HG03558 (cell line): ENCODE measurements around the gene RAI14.

Source experiments
- ATAC-seq: cut with Tn5 transposase; IDR thresholded peaks from one replicate; pipeline ENCODE4 v1.9.1; 2021; ENCODE audit warnings: moderate number of reproducible peaks; ENCODE audit not compliant: unreplicated experiment; ENCODE audit errors: extremely low read depth

Gene RAI14

DNA sequence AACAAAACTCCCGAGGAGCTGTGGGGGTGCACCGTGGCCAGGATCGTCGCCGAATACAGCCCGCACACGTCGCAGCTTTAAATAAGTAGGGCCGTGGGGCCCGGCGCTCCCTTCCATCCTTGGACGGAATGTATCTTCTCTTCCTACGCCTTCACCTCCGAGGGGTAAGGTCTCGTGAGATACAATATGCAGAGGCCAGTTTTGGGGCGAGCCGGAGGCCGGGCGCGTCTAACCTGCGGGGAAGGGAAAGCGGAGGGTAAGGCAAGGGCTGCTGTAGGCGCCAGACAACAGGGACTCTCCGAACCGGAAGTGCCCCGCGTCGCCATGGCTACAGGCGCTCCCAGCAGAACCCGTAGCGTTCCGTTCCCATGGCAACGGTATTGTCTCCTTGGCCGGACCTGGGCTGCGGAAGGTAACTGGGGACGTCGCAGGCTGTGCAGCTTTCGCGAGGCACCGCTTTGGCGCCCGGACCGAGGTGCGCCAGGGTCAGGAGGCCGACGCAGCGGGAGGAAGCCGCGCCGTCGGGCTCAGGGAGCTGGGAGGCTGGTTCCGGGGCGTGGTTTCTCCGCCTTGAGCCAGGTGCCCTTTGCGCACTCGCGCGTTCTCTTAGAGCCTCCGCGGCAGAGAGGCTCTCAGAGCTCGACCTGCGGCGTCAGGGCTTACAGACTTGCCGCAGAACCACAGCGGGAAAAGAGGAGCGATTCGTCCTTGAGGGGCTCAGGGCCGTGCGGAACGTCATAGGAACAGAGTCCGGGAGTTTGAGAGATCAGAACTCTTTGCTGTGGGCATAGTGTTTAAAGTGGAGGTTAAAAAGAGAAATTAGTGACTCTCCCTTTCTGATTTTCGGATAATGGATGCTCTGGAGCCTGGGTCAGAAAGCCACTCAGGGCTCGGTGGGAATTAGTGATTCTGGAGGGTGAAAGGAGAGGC is 182.9 kb downstream of the RAI14 start, which contains the start of gene TTC23L:
TTC23L (plus strand) TSS at position 380 of the 930 bp plus-strand sequence. CDS start 1,508 bp downstream, outside the sequence.
- peak; percentile 94 for ATAC-seq

DNA sequence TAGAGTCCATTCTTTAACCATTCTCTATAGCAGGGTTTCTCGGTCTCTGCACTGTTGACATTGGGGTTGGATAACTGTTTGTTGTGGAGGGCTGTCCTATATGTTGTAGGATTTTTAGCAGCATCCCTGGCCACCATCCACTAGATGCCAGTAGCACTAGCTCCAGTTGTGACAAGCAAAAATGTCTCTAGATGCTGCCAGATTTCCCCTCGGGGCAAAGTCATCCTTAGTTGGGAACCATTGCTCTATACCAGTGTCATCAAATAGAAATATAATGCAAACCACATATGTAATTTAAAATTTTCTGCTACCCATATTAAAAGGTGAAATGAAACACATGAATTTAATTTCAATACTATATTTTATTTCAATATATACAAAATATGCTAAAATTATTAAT is 185.7 kb downstream of the RAI14 start:
- ATAC-seq: no peak

DNA sequence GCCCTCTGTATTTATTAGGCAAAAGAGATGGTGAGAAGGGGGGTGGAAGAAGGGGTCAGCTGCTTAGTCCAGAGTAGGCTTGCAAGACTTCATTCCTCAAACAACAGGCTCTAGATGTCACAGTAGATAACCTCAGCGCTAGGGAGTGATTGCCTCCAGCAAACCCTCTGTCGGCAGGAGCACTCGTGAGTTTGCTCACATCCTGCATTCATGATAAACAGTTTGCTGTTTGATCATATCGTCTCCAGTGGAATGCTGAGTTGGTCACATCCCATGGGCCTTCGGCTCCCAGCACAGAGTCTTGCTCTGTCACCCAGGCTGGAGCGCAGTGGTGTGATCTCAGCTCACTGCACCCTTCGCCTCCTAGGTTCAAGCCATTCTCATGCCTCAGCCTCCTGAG is 186.4 kb downstream of the RAI14 start:
- no peak for ATAC-seq

DNA sequence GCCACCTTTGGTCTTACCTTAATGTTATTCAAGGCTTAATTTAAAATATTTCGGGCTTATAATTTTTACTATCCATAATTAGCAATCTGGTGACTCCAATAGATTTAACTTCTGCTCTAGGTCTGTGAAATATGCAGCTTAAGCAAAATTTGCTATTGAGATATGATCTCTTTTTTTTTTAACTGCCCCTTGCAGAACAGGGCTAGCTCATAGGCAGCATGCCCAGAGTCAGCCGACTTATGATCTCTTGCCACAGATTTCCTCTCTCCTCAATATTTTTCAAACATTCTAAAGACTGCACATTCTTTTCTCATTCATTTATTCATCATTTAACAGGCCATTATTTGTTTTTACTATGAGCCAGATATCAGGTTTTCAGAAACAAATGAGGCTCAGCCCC is 187.4 kb downstream of the RAI14 start:
- no peak for ATAC-seq

DNA sequence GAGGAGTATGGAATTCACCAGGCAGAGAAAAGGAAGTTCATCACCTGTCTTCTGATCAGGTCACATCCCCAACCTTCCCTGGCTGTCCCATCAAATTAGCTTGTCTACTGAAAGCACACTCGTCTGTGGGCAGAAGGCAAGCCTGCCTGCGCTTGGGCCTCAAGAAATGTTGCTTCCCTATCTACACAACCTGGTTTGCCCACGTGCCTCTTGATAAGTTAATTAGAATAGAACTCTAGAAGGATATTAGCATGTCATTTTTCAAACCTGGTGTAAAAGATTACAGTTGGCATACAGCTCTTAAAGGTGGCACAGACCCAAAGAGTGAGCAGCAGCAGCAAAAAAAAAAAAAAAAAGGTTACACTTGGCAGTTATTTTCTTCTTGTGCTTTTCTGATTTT is 188.0 kb downstream of the RAI14 start:
- ATAC-seq: no peak

DNA sequence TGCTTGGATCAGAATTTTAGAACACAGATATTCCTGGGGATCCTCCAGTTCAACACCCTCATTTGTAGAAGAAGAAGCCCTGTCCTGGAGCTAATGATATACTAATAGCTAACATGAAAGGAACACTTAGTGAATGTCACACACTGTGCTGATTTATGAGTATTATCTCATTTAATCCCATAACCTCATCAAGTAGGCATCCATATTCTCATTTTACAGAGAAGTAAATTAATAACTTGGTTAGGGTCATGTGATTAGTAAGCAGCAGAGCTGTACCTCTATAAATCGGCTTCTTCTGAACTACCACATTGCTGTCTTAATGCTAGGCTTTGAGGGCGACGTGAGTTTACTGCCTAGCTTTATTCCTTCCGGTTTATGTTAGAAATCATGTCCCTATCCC is 188.9 kb downstream of the RAI14 start:
- ATAC-seq: no peak

DNA sequence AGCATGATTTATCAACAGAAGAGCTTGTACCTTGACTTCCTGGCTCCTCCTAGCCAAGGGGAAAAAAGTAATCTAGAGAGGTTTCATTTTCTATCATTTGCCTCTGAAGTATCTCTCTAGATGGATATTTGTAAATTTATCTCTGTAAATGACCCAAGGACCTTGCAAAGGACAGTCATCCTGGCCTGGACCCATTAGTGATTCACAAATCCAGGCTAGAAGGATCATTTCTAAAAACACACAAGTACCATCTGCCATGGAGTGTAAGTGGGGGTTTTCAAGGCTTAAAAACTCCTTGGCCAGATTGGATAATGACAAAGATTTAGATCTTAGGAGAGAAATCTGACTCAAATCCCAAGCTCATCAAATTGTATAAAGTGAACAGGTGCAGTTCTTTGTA is 190.9 kb downstream of the RAI14 start:
- ATAC-seq: no peak

DNA sequence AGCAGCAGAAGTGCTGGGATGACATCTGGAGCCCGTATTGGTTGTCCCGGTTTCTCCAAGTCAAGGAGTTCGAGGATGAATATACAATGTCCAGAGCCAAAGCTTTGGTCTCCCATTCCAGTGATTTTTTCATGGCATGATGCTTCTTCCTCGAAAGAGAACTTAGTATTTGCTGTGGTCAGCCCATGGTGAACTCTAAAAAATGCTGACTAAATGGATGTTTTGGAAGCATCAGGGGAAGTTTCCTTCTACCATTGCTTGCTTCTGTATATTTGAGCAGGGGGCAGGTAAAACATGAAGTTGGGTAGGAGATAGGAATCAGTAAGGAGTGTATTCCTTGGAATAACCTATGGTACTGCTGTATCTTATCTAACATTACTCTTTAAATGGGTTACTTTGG is 191.4 kb downstream of the RAI14 start:
- ATAC-seq: no peak

DNA sequence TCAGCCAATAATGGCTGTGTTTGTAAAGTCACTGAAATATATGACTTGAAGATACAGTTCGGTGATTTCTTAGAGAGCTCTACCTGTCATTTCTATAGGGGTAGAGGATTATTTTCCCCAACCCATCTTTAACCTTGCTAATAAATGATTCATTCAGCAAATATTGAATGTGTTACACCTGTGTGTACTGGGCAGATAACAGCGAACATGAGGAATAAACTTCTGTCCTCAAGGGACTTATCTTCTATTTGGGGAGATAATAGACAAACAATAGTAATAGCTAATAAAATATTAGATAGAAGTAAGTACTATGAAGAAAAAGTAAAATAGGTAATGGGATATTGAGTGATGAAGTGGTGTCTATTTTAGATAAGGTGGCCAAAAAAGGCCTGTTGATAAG is 192.1 kb downstream of the RAI14 start:
- no peak for ATAC-seq

DNA sequence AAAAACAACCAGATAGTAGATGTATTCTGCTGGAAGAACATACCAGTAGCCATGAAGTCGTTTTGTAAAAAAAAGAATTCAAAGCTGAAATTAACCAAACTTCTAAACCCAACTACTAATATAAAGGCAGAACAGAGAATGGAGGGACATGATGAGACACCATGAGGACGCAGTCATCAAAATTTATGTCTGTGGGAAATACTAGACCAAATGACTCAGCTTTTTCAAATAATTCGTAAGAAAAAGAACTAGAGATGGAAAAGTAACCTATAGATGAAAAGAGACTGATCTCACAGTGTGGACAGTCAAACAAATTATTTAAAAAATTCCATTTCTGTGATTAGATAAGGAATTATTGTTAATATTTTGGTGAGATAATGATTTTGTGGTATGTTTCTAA is 193.1 kb downstream of the RAI14 start:
- no peak for ATAC-seq

DNA sequence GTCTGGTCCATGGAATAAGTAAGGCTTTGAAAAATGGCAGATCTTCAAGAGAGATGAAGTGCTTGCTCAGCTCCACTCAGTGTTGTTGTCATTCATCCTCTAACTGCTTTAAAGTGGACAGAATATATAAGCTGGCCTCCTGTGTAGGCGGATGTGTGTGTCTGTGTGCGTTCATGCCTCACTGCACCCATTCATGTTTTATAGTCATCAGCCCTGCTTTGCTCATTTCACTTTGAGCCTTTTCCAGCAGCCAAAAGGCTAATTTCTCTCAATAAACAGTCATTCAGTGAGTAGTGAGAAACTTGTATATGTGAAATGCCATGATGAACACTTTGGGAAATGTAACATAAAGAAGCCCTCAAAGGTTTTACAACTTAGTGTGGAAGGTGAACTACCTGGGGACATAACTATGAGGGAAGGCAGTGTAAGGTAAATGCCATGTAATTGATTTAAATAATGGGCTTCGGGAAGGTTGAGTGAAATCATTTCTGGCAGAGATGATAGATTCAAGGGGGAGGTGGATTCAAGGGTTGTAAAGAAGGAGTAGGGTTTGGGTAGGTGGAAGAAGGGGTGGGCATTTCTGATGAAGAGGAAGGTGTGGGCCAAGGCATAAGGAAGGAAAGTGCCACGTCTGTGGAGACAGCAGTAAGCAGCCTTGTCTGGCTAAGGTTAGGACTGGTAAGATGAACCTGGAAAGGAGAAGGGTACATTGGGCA is 198.5 kb downstream of the RAI14 start:
- ATAC-seq: peak; percentile 90

DNA sequence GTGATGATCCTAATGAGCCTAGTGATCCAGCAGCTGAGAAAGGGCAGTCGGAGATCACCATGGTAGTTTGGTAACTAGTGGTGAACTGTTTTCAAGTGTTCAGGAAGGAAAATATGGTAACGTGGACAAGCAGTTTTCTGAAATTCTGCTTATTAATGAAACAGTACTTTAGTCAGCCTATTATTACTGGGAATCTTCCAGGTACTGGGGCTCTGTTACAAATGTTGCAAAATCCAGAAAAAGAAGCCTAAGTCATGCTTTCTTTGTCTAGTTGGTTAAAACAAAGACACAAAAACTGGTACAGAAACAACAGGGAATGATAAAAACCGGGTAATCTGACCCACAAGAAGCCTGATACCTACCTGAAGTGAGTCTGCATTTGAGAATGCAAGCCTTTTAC is 201.0 kb downstream of the RAI14 start:
- no peak for ATAC-seq

DNA sequence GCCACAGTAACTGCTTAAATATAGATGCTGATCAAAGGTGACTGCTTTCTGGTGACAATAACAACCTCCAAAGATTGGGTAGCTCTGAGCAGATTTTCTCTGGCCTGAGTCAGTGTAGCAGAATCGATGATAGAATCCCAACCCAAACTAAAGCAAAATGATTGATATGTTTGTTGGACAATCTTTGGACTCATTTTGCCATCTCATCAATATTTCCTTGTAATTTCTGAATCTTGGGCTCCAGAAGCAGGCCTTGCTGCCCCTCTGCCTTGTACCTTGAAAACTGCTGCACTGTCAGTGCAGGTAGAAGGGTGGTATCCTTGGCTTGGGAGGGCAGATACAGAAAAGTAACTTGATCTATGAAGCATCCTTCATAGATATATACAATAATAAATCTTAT is 201.8 kb downstream of the RAI14 start:
- no peak for ATAC-seq

DNA sequence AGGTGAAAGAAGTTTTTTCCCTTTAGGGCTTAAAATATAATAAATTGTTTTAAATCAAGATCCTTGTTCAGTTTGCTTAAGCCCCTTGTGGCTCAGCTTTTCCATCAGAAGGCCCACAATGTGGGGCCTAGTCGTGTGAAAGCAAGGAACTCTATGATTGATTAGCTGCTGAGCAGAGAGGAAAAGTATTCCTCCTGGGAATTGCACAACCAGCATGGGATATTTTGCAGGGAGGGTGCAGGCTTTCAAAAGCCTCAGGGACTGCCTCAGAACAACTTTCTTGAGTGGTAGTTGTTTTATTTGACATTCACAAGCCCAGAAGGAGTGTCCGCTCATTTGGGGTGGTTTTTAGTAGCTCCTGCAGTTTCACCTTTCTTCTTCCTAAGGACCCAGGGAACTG is 202.7 kb downstream of the RAI14 start:
- ATAC-seq: no peak

DNA sequence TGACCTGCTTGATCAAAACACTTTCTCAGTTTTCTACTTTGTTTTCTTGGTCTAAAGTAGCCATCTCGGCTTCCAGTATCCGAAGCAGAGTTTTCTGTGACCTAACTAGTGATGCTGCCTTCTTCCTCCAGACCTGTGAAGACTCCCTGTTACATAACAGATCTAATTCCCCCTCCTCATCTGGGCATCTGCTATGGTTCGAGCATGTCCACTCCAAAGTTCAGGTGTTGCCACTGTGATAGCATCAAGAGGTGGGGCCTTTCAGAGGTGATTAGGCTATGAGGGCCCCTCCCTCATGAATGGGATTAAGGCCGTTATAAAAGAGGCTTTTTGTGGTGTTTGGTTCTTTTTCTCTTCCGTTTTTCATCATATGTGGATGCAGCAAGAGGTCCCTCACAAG is 203.1 kb downstream of the RAI14 start:
- no peak for ATAC-seq

DNA sequence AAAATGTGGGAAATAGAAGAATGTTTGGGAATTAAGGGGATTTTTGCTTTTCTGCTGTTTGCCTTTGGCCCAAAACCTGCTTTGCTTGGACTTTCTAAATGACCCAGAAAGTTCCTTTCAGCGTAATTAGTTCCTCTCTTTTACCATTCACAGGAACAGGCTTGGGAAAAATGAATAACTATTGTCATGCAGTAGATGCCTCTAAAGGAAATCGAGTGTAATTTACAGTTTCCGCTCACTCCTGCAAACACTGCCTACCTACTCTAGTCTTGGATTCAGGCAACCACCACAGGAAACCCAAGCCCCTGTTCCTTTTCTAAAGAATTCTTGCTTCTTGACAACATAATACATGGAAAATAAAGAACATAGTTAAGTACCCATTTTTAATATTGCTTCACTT is 207.8 kb downstream of the RAI14 start:
- no peak for ATAC-seq

DNA sequence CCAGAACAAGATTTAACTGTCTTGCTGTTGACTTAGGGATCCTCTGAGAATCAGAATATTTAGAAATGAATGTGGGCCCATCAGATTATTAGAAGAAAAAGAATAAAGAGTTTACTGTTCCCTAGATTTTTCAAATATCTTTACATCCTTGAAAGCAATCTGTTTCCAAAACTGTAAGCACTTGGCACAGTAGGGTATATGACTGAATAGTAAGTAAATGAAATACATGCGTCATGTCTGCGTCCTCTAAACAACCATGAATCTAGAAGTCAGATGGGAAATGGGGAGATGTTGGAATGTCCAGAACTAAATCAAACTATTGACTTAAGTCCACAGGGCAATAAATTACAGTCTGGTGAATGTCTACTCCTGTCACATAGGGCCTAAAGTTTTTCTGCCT is 209.0 kb downstream of the RAI14 start:
- no peak for ATAC-seq

DNA sequence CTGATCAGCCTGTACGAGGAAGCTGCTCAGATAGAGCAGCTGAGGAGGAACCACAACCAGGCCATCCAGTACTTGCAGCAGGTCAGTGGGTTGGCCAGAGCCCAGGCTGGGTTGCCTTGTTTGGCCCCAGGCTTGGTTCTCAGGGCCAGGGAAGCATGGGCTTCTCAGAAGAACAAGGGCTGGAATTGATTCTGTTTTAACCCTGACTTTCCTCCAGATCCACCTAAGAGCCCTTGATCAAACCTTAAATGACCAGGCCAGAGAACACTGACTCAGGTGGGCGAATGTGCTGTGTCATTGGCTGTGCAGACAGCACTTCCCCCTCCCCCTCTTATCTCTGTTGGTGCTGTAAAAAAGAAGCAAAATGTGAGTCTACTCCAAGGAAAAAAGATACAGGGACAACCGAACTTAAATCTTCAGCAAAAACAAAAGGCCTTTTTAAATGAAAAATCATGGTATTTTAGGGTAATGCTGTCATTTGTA is 210.9 kb downstream of the RAI14 start:
- no peak for ATAC-seq

DNA sequence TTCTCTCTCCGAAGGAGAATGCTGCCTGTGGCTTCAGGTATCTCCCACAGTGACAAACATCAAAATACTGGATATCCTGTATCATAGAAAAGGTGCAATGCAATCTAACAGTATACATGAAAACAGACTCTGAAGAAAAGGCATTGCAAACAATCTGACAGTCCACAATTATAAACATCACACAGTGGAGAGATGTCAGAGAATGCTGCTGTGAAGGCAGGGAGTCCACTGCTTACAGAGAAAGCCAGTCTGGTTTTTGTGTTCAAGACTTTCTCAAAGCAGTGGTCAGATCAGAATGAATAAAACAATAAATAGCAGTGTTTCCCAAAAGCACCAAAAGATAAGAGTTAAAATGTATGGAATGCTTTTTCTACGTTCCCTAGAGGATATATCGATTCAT is 211.5 kb downstream of the RAI14 start:
- no peak for ATAC-seq

DNA sequence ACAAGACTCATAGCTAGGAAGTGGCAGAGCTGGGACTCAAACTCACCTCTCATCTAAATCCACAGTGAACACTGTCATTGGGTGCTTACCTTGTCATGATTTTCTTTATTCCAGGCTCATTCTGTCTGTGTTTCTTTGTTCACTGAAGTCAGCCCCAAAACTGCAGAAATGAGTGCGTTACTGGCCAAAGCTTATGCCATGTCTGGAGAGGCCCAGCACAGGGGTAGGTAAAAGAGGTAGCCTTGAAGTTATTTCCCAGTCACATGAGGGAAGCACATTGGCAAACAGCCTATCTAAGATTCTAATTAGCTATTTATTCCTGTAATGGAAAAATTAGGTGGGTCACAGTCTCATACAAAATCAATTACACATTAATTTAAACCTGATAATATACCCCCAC is 212.7 kb downstream of the RAI14 start:
- no peak for ATAC-seq

DNA sequence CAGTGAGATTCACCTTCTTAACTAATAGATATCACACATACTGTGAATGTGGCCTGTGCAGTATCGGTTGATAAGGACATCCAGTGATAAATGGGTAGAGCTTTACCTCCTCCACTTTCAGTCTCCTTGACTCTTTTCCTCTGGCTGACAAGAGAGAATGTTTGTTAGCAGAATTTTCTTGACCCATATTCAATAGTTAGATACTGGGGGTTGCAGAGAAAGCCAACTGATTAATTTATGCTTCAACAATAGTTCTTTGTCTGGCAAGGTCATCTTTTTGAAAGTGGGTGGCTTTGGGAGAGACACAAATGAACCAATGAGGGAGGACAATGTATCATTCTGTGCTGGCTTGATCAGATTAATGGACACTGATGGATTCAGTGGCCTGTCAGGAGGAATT is 213.1 kb downstream of the RAI14 start:
- no peak for ATAC-seq
